GM18517 (cell line): Measurements from ENCODE around the gene CETN1.
A peak's percentile ranks its signal among the peaks of the same experiment; 100 is the strongest.

ENCODE experiments used
- ATAC-seq: cut with Tn5 transposase; IDR thresholded peaks from one replicate; pipeline ENCODE4 v1.9.1; 2021; ENCODE audit warnings: mild to moderate bottlenecking, moderate library complexity; ENCODE audit not compliant: unreplicated experiment

CETN1 gene

DNA sequence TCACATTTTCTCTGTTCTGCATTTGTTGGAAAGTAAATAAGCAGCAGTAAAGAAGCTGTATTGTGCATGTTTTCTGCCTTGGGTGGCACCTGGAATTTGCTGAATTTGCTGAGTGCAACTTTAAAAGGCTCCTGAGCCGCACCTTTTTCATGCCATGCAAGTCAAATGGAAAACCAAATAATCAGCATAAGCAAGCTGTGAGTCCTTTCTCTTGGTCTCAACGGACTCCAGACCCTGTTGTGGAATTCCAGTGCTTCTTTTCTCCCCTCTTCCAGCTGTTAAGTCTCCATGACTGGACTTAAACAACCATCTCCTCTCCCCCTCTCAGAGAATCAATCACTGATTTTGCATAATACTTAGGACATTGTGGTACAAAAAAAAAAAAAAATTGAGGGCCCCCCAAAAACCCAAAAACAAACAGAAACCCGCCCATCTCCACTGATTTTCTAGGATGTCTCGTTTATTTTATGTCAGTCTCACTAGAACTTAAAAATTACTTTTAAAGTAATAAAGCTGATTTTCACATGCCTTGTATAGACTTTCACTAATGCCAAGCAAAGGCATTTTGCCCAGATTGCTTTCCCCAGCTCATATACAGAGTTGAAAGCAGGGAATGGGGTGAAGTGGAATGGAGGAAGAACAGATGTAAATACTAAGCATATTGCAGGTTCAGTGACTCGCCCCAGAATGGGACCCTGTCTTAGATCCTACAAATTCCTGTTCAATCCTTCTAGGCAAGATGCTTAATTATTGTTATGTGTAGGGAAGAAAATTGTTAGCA is 5.1 kb upstream of the CETN1 start:
- ATAC-seq: no peak

DNA sequence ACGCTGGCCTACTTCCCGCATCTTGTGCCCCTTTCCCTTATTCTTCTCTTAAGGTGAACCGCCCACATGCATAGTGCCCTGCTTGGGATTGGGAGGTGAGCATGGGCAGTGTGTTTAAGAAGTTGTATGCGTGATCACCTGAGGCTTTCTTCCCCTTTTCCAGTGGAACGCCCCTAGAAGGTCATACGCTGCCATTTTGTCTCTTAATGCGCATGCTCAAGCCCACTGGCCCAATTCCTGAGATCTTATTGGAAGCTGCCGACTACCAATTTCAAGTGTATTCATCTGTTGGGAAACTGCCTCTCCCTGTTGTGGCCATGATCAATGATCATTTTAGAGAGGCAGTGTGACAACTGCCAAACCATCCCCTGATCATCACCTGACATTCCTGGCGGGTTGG is 3.3 kb upstream of the CETN1 start:
- no peak for ATAC-seq

DNA sequence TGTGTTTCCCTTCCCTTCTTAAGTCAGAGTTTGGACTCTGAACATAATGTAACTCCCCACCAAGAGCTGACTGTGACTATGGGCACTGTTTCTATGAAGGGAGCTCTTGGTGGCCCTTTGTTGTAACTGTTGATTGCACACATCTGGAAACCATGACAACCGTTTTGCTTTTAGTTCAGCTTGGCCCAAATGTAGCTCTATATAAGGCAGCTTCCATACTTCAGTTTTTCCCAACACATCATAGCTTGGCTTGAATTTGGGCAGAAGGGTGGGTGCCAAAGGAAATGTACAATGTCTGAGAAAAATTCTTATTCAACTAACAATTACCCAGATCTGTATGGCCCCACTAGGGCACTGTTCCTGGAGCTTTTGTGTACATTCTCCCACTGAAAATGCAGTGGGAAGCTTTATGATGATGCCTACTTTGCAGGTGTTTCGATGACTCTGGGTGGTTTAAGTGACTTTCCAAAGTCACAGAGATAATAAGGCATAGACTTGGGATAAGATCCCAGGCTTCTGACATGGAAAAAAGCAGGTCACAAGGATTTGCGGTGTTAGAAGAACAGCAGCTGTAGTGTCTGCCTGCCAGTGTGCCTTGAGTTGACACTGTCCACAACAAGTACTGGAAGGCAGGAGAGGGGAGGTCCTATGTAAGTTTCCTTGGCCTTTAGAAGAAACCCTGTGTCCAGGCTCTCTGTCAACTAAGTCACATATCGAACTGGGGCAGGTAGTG is 2.4 kb upstream of the CETN1 start:
- ATAC-seq: no peak

DNA sequence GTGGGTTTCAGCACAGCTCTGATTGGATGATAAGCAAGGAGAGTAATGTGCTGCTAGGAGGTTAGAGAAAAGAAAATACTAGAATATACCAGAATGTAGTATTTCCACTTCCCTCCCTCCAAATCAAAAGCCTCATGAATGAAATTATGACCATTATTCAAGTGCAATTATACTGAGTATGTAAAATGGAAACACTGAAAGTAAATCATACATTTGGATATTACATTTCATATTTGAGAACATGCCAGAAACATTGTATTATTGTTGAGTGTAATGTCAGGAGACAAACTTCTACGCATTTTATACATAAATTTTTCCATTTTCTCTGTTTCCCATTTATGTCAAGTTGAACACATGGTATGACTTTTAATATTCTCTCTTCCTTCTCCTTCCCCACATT is 942 bp upstream of the CETN1 start:
- no peak for ATAC-seq

DNA sequence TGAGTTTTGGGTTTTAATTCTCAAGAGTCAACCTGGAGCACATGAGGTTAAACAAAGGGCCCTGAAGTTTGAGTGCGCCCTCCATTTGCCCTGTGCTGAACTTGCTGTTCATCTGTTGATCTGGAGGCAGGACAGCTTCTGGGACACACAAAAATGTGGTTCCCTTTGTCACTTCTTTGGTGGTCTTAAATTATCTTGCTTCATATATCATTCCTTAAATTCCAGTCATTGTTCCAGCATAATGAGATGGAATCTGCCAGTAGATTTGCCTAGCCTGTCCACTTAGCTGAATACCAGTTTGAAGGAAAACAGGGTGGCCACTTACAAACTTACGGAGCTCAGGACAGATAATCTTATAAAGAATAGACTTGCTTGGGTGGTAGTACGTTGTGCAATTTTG is 916 bp downstream of the CETN1 start:
- ATAC-seq: no peak

DNA sequence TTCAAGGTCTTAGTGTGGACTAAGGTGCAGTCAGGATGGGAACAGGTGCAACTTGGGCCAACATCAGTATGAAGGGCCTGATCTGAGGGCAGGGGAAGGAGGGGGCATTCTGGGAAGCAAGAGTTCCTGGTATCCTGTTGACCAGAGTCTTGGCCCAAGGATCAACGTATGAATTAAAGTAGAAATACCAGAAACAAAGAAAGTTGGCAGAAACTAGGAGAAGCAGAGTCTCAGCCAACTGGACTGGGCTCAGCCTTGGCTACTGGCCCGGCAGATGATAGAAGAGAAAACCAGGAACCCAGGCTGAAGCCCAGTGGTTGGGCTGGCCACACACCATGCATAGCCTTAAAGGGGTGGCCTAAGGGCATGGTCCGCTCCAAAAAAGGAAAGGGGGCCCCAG is 2.3 kb downstream of the CETN1 start:
- no peak for ATAC-seq

DNA sequence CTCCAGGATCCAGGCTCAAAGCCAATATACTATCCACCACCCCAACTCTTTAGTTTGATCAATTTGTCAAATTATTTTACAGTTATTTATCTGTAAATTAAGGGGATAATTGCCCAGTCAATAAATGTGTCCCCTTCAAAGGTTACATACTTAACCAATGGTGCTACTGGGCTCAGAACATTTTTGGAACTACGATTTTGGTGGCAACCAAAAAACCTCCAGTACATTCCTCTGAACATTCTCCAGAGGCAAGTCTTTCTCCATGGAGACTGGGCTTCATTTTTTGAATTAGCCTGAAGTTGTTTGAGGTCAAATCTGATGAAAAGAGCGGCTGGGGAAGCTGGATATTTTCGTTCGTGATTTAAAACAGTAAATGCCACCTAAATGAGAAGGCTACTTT is 14.9 kb downstream of the CETN1 start:
- no peak for ATAC-seq

DNA sequence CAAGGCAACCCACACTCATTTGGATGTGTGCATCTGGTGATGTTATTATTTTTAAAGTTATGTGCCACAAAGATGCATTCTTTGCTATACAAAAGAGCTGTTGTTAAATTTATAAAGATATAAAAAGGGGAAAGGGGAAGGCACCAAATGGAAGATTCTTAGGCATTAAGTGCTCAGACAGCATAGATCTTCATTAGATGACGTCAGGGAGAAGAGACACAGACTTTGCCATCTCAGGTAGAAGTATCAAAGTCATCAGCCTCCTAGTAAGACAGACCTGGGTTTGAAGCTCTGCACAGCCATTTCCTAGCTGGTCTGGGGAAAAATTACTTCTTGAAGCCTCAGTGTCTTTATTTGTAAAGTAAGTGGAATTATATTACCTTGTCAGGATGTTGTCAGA is 15.4 kb downstream of the CETN1 start:
- ATAC-seq: no peak

DNA sequence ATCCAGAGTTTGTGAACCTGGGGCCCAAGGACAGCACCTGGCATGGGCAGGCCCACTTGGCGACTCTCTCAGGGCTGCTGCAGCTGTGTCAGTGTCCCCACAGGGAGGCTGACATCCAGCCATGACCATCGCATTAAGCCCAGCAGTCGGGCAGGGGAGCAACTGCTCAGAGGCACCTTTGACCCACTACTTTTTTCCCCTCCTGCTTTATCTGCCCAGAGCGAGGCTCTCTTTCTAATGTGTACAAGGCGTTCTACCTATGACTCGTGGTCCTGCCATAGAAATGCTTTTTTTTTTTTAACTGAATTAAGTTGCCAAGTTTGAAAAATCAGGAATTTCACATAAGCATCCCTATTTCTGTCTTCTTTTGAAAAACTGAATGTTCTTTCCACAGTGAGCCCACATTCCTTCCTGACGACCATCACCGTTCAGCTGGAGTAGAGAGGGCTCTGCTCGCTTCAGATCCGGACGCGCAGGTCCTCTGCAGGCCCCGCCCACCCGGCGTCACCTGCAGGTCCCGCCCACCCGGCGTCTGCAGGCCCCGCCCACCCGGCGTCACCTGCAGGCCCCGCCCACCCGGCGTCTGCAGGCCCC is 16.2 kb downstream of the CETN1 start:
- no peak for ATAC-seq

DNA sequence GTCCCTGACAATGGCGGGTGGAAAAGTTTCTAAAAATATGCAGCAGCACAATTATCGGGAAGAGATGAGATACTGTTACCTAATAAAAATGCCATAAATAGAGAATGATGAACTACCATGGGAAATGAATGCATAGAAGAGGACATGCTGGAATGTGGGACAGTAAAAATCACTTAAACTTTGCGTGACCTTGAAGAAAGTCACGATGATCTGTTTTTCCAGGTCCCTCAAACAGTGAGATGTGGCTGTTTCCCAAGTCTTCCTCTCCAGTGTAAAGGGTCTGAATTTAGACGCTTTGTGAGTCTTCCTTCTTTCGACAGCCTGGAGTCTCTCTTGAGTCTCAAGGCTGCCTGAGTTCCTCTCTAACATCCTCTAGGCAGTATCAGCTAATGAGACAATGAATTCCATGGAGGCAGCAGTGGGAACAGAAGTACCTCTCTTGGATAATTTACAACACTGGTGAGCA is 18.0 kb downstream of the CETN1 start:
- ATAC-seq: no peak

DNA sequence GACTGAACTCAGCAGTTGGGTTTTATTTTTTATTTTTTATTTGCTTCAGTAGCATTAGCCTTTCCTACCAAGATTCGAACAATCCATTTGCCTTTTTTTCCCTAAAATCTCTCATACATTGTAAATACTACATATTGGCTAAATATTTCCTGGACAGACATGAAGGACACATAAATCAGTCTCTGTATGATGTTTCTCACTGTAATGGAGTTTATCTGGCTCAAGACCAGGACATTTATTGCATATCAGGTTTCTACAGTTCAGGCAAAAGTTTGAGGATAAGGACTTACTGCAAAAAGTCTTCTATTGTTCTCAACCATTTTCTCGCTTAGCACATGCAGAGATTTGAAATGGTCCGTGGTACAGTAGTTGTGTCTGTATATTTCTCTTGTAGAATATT is 19.9 kb downstream of the CETN1 start:
- no peak for ATAC-seq

DNA sequence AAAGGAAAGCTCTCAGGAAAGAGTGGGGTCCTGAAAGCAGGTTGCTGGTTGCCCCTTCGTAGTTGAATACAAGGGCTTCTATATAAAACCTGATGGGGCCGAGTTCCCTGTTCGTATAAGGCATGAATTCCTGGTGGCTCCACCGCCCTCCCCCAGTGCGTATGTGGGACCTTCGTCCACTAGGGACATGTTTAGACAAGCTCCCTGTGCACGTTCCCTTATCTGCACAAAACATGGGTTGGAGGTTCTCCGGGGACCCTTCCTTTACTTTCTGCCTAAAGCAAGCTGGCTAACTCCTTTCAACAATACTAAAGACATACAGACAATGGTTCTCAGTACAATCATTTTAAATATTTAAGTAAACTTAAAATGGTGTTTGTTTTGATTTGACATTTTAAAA is 24.6 kb downstream of the CETN1 start:
- ATAC-seq: no peak

DNA sequence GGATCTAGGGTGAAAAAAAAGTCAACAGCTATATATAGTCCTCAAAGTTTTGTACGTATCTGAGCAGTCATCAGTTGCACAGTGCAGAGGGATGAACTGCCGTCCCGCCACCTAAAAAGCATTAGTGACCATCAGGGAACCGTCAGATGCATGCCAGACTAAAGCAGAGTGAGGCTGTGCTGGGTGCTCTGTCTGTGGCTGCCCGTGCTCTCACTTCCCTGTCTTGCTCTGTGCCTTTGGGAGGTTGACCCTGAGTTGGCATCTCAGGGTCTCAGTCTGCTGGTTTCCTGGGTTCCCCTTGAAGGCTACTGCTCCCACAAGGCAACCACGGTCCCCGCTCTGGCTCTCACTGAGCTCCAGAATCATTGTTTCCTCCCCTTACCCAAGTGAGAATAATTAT is 27.8 kb downstream of the CETN1 start:
- no peak for ATAC-seq

DNA sequence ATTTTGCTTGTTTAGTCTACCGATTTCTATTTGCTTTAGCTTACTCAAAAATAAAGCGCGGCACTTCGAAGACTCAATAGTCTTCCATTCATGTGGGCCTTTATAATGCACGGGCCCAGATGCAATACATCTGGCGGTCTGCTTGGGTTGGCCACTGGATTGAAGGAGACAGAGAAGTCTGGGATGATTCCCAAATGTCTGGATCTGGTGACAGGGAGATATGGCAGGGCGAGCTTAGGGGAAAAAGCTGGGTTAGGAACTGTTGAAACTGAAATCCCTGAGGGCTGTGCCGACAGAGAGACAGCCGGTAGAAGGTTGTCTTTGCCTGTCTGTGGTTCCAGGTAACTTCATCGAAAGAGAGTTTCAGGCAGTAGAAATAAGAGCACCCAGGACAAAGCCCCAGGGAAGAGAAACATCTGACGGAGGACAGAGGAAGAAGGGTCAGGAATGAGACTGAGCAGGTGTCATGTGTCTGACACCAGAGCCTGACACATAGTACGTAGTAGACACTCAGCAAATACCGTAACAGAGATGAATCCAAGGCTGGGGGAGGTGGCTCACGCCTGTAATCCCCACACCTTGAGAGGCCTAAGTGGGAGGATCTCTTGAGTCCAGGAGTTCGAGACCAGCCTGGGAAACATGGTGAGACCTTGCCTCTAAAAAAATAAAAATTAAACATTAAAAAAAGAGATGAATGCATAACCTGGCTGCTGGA is 30.2 kb downstream of the CETN1 start:
- no peak for ATAC-seq

DNA sequence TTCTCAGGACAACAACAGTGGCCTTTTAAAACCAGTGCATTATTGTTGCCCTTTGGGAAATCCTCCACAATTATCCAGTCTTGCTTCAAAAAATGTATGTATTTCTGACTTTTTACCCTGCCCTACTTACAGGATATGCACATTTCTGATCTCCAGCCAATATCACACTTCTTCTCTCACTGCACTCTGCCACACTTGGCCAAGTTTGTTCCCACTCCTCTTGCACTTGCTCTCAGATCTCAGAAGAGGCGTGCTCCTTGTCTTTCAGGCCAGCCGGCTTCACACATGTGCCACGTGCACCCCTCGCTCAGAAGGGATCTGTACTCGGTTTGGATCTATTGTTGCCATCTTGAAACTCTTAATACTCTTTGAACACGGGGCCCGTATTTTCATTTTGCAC is 32.0 kb downstream of the CETN1 start:
- no peak for ATAC-seq

DNA sequence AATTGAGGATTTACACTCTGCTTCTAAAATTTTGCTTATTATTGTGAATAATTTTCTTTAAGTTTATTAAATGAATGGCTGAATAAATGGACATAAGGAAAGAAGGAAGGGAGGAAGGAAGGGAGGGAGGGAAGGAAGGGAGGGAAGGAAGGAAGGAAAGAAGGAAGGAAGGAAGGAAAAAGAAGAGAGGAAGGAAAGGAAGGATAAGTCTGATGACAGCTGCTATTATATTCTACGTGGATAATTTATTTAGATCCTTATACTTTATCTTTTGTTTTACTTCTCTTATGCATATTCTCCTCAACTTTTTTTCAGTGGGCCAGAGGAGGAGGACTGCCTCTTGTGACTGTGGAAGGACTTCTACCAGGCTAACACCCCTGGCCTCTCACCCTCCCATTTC is 34.0 kb downstream of the CETN1 start:
- ATAC-seq: no peak

DNA sequence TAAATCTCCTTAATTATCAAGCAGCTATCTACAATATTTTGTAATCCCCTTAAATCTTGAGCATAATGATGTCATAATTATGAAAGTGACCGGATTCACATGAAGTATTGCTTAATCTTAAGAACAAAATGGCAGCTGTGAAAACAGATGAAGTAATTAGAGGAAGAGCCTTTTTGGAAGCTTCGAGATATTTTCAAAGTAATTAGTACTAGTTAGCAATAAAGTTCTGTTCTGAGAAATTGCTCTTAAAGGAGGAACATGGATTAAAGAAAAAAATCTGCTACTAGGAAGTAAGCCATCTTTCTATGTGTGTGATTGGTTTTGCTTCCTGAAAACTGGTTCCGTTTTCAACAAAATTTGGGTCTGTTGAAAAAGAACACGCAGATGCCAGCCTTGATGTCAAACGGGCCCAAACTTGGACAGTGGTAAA is 34.9 kb downstream of the CETN1 start:
- ATAC-seq: no peak

DNA sequence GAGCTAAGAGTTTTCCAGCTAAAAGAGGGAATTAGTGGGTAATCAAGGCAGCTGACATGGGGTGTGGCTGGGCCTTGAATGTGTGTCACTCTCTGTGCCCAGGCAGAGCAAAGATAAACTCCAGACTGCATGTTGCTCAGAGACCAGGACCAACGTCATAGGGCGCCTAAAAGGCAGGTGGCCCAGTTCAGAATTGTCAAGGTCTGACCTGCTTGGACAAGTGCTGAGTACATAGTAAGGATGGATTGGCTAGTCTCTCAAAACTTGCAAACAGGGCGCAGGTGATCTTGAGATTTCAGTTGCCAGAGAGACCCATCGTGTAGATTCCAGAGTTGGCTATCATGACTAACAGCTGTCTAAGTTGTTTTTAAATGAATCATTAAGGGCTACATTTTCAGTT is 35.6 kb downstream of the CETN1 start:
- no peak for ATAC-seq

DNA sequence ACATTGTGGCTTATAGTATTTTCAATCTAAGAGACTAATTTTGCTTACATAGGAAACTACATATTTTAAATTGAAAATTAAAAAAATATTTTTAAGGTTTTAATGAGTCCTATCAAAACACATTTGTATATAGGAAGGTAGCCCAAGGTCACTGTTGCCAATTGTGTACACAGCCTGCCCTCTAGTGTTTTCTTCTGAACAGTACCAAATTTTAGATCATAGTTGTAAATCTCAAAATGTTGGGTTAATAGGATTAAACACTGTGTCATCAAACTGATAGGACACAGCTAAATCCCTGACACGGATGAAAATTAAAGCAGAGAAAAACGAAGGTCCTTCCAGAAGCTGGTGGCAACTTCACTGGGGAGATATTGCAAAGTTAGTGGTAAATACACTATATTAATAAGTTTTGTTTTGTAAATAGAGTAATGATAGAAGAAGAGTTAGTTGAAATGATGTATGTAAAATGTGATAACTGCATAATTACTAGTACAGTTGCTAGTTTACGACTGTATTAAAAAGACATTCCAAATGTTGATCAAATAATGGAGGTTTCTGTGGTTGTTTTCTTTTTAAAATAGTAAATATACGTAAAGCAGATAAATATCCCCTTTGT is 36.3 kb downstream of the CETN1 start:
- peak; percentile 60 for ATAC-seq

DNA sequence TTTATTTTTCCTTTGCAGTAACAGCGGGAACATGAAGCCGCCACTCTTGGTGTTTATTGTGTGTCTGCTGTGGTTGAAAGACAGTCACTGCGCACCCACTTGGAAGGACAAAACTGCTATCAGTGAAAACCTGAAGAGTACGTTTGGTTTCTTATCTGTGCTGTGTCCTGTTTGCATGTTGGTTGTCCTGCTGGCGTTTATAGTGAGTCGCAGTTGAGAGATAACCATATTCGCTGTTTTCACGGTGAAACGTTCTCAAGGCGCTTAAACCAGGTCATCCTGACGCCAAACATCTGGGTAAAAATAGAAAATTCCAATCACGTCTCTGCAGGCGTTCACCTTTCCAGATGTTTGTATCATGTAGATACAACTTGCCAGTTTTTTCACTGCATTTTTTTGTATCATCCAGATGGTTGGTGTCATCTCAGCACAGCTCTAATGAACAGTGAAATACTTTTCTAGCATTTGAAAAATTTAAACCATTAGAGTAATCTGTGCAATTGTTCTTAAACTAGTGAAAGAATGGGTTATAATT is 37.9 kb downstream of the CETN1 start:
- ATAC-seq: no peak

DNA sequence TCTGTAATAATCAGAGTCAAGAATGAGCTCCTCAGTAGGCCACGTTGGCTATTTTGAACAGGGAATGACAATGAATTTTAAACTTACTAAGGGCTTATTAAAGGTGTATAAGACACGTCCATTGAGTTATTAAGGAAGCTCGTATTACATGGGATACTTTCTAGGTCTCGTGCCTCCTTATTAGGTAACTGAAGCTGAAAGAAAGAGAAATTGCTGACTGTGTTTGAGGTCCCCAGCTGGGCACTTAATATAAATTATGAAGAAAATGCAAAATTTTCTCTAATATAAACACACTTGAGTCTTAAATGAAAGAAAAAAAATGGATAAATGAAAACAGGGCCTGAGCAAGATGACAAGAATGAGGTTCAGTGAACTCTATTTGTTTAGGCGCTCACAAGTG is 38.4 kb downstream of the CETN1 start:
- no peak for ATAC-seq
